GM06990 (cell line): ENCODE data around the gene MYO16.

Source experiments
- DNase-seq: peaks from one replicate; pipeline ENCODE4 v3.0.0-alpha.2; 2011; ENCODE audit not compliant: insufficient read length; ENCODE audit errors: extremely low read depth
- H3K27me3 ChIP-seq: replicated peaks from 2 replicates; pipeline ENCODE4 v1.6.0; 2011; ENCODE audit warnings: low read length; ENCODE audit not compliant: control insufficient read depth, insufficient read depth
- H3K36me3 ChIP-seq: 2 replicates; pipeline ENCODE4 v1.5.1; 2011; ENCODE audit warnings: low read length; ENCODE audit not compliant: control insufficient read depth, insufficient read depth
- H3K4me3 ChIP-seq: replicated peaks from 2 replicates; pipeline ENCODE4 v1.5.1; 2011; ENCODE audit warnings: low read depth, mild to moderate bottlenecking, control low read depth, low read length
- CTCF ChIP-seq: IDR thresholded peaks from 2 replicates; pipeline ENCODE4 v1.5.1; 2011; ENCODE audit warnings: low read length, control low read depth, mild to moderate bottlenecking, inconsistent platforms; ENCODE audit not compliant: insufficient read depth, poor library complexity, severe bottlenecking

MYO16 gene

GRCh38 chr13:109118521-109118920 lies 489.1 kb downstream of the MYO16 start:
- TF ChIP-seq CTCF, result no peak
- DNase-seq, result no peak
- H3K27me3 ChIP-seq, result no peaks in the 10 kb centered on the region
- H3K4me3 ChIP-seq, result no peak overlapping the region
- H3K36me3 ChIP-seq, result no peaks in the 10 kb centered on the region

- H3K27me3 ChIP-seq, result no peaks in the 10 kb centered on the region
- no peak overlapping the region for H3K4me3 ChIP-seq
- TF ChIP-seq CTCF, result no peak
- H3K36me3 ChIP-seq, result no peaks in the 10 kb centered on the region
- DNase-seq, result no peak
These were observed 490.5 kb downstream of the MYO16 start for GRCh38 chr13:109119896-109120295.

GRCh38 chr13:109121826-109122225 lies 492.4 kb downstream of the MYO16 start:
- no peak for DNase-seq
- H3K36me3 ChIP-seq, result no peaks in the 10 kb centered on the region
- TF ChIP-seq CTCF, result no peak
- no peak overlapping the region for H3K4me3 ChIP-seq
- no peaks in the 10 kb centered on the region for H3K27me3 ChIP-seq

- no peak for DNase-seq
- no peak overlapping the region for H3K4me3 ChIP-seq
- no peaks in the 10 kb centered on the region for H3K27me3 ChIP-seq
- H3K36me3 ChIP-seq, result no peaks in the 10 kb centered on the region
- no peak for TF ChIP-seq CTCF
These were observed 494.6 kb downstream of the MYO16 start for GRCh38 chr13:109123971-109124370.

GRCh38 chr13:109126178-109126577 lies 496.8 kb downstream of the MYO16 start:
- no peak for DNase-seq
- H3K27me3 ChIP-seq, result no peaks in the 10 kb centered on the region
- H3K36me3 ChIP-seq, result no peaks in the 10 kb centered on the region
- no peak for TF ChIP-seq CTCF
- no peak overlapping the region for H3K4me3 ChIP-seq
